HG03558 (cell line): ENCODE data around the gene FCN2.

ENCODE experiments used
- ATAC-seq: cut with Tn5 transposase; IDR thresholded peaks from one replicate; pipeline ENCODE4 v1.9.1; 2021; ENCODE audit warnings: moderate number of reproducible peaks; ENCODE audit not compliant: unreplicated experiment; ENCODE audit errors: extremely low read depth

The FCN2 gene

GRCh38 chr9:134899818-134900217 is 19.2 kb downstream of the FCN2 start:
- ATAC-seq = no peak

- ATAC-seq = no peak
Observed at GRCh38 chr9:134902936-134903335, 22.3 kb downstream of the FCN2 start.

GRCh38 chr9:134908524-134909309 is 28.1 kb downstream of the FCN2 start:
- ATAC-seq = no peak

DNA sequence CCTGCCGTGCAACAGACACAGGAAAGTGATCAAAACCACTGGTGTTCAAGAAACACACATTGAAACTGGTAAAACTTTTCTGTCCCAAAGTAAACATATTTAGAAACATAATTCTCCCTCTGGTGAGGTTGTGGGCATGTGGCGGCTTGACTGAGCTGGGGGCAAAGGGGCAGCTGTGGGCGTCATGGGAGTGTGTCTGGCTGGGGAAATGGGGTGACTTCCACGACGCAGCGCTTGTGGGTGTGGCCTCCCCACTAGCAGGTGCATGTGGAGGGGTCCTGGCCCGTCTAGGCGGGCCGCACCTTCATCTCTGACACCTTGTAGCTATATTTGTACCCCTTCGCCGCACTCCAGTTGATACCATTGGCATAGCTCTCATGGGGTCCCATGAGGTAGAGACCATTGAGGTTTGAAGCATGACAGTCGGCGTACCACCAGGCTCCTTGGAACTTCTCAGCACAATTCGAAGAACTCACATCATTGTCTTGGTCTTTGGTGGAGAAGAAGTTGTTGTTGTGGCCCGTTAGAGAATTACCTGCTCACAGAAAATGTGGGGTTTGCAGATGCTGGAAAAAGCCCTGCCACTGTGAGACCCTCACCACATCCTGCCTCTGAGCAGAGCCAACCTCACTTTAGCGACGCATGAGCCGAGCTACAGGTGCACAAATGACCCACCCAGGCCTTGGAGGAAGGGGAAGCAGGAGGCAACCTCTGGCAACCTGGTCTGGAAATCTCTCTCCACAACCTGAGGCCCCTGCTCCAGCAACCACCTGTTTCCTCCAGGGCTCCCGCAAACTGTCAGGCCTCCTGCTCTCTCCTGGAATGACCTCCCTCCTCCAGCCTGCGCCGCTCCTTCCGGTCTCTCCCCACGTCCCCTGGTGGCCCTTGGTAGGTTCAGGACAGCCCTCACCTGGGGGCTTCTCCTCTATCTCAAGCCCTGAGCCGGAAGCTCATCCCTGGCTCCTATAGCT is 29.2 kb downstream of the FCN2 start:
- ATAC-seq = no peak

DNA sequence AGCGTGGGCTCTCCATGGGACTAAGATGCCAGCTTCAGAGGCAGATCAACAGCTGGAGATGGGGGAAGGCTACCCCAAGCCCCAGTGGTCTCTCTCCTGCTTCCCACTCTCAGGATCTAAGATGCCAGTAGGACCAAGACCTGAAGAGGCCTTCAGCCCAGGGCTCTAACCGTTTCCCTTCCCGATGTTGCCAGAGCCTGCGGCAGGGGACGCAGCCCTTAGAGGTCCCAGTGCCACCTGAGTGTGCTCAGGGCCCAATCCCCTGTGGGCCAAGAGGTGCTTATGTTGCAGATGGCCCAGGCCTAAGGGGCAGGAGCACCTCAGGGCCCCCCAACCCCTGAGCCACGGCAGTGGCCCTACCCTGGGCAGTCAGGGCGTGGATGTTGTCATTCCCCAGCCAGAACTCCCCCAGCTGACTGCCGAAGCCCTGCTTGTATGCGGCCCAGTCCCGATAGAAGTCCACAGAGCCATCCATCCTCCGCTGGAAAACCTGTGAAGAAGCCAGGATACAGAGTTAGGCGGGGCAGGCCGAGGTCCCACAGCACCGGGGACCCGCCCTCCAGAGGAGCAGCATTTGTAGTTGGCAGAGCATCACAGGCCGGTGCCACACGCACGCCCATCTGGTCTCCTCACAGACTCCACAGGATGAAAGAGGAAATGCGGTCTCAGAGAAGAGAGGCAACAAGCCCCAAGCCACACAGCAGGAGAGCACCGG is 31.7 kb downstream of the FCN2 start:
- ATAC-seq = no peak

DNA sequence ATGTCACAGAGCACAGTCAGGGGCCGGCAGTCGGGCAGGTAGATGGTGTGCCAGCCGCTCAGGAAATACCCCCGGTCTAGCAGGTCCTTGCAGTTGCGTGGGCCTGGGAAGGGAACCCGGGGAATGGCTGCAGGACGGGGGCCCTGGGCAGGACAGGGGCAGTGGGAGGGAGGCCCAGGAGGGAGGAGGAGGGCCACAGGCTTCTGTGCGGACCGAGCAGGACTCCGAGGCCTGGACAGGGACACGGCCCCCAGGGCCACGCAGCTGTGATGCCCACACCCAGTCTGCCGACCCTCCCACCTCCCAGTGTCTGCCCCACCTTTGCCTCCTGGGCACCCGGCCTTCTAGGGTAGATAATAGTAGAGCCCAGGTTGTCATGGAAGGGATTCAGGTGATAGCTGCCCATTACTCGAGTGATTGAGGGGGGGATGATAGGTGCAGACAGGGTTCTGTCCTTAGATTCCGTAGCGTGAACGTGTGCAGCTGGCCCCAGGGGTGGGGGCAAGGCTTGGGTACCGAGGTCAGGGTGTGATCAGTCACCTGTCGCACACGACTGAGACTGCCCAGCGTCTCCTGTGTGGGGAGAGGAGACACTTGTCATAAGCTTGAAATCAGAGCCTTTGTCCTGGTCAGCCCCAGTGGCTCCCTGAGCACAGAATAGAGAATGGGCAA is 32.6 kb downstream of the FCN2 start:
- ATAC-seq = no peak

DNA sequence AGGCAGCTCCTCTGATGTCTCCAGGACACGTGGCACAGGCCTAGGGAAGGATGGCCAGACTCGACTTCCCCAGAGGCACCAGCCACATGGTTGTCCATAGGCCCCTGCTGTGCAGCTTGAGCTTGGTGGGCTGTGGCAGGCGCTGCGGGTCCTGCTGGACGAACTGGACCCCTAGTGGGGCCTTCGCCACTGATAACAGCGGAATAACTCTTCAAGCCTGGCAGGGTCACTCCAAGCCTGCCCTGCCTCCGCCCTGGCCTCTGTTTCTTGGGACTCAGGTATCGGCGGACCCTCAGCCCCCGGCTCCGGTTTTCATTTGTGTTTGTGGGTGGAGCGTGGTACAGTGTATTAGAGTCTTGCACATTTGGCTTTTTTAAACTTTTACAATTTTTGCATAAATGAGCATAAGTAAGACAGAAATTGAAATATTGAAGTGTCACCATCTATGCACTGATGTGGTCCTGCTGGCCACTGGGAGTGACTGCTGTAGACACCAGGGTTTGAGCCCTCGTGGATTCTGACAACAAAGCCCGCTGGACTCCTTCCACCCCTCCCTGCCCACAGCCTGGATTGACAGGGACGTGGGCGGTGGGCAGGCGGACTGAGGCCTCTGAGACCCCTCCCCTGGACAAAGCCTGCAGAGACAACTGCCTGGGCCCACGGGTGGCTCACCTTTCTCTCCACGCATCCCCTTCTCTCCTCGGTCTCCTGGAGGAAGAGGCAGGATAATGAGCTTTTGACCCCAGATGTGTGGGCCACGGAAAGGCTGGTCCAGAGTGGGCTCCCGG is 33.3 kb downstream of the FCN2 start:
- ATAC-seq = no peak

GRCh38 chr9:134914501-134914834 is 33.9 kb downstream of the FCN2 start:
- ATAC-seq = no peak

GRCh38 chr9:134915046-134915985 is 34.7 kb downstream of the FCN2 start:
- ATAC-seq = no peak

DNA sequence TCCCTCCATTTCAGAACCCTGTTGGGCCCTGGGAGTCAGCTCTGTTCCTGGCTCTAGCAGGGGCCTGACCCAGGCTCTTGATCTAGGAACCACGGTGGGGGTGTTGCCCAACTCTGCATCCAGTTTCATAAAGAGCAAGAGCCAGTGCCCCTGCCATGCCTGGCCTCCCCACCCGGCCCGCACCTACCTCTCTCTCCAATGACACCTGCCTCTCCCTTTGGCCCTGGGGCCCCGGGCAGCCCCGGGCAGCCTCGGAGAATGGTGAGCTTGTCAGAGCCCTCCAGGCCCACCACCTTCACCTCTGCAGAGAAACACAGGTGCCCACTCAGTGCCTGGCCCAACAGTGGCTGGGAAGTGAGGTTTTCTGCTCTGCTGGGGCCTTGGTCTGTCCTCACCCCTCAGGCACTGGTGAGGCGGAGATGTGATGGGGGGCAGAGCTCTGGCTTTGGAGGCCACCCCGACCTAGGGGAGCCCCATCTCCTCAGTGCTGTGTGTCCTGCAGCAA is 35.6 kb downstream of the FCN2 start:
- ATAC-seq = no peak

DNA sequence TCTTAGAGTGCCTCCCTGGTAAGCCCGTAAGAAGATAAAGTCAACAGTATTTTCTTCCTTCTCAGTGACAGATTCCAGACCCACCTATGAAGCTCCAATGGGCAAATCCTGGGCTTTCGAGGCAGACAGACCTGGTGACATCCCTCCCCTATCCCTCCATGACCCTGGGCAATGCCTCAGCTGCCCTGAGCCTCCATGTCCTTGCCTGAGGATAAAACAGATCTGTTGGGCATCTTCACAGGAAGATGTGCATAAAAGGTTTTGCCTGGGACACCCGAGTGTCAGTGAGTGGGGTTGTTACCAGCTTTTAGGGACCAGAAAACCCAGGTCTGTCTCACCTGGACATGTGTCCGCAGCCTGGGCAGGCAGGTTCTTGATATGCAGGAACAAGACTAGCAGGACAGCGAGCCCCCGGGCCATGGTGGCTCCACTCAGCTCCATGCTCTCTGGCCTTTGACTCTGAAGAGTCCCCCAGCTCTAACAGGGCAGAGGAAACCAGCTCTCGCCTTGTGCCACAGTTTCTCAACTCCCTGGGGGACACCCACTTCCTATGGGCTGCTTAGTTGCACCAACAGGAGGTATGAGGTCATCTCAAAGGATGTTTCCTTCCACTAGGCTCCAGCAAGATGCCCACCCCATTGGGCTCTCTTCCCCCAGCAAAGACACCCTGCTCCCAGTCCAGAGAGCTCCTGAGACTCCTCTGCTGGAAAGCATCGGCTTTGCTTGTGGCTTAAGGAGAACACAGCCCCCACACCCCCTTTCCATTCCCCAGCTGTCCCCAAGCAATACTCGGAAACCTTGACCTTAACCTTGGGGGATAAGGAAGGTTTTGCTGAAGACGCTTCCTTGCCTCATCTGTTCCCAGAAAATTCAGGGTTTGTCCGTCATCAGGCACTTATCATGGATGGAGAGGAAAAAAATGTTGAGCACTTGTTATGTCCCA is 37.1 kb downstream of the FCN2 start, which contains the start of gene FCN1:
Gene FCN1 (minus strand): TSS at position 482 of the 943 bp plus-strand sequence. CDS start 41 bp downstream, at position 441.
- no peak for ATAC-seq

GRCh38 chr9:134918646-134919045 is 38.0 kb downstream of the FCN2 start:
- no peak for ATAC-seq

GRCh38 chr9:134919303-134919702 is 38.7 kb downstream of the FCN2 start:
- ATAC-seq = no peak

DNA sequence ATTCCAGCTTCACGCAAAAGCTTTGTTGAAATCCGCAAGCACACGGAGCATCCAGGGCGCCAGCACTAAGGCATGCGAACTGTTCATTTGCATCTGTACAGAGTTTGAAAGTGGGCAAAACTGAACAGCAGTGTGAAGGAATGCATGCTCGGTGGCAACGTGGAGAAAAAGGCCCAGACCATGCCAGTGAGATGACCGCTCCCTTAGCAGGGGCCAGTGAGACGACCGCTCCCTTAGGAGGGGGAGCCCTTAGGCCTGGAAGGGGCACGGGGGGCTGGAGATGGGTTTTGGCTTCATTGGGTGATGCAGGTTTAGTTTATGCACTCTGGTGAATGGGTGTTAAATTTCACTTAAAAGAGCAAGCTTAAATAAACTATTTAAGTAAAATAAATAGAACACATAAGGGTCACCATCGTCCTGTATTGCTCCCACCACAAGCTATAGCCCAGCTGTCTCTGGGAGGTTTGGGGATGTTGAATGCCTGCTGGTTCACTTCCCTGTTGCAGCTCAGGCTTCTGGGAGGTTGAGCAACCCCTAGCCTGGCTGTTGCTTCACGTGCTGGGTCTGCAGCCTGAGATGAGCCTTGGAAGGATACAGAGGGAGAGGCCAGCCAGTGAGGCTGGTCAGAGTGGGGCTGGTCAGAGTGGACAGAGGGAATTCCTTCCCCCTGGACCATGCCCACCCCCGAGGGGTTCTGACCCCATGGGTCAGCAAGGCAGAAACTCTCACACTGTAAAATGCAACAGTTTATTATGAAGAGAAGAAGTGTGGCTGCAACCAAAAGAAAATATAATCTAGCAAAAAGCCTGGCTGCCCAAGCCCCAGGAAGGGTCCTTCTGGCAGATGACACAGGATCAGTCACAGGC is 41.7 kb downstream of the FCN2 start:
- ATAC-seq = no peak

DNA sequence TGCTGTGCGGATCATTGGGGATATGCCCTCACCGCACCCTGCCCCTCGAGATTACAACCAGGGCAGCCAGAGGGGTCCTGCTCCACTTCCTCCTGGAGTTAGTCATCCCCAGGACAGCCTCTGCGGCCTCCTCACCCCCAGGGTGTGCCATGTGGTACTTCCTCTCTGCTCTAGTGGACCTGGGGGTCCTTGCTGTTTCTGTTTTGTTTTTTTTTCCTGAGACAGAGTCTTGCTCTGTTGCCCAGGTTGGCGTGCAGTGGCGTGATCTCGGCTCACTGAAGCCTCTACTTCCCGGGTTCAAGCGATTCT is 42.3 kb downstream of the FCN2 start:
- ATAC-seq = no peak

DNA sequence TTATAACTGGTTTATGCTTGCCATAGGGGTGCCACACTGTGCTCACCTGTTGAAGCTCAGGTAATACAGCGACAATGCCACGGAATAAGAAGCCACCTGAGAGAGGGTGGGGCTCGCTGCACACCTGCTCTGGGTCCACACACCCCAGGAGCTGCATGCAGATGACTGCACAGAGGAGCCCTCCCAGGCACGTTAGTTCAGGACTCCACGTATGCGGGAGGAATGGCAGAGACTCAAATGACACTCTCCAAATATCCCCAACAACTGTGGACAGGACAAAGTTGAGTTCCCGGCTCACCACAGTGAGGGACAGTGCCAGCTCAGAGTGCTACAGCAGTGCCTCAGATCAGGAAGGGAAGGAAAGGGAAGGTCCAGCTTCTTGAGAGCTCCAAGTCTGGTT is 42.9 kb downstream of the FCN2 start:
- no peak for ATAC-seq
